GM19328 (cell line): ENCODE data around the gene NDUFA13.

Experiments
- ATAC-seq: cut with Tn5 transposase; IDR thresholded peaks from one replicate; pipeline ENCODE4 v1.9.1; 2021; ENCODE audit warnings: mild to moderate bottlenecking, moderate library complexity; ENCODE audit not compliant: unreplicated experiment

Gene NDUFA13

DNA sequence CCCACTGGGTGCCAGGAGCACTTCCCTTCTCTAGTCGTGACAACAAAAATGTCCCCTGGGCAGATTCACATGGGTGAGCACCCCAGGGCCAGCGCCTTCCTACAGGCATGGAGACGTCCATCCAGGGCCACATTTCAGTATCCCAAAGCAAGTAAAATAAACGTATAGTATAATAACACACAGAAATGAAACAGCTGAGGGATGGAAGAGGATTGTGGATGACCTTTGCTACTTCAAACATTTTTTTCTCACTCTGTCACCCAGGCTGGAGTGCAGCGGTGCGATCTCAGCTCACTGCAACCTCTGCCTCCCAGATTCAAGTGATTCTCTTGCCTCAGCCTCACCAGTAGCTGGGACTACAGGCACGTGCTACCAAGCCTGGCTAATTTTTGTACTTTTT lies 50.3 kb downstream of the NDUFA13 start:
- no peak for ATAC-seq

DNA sequence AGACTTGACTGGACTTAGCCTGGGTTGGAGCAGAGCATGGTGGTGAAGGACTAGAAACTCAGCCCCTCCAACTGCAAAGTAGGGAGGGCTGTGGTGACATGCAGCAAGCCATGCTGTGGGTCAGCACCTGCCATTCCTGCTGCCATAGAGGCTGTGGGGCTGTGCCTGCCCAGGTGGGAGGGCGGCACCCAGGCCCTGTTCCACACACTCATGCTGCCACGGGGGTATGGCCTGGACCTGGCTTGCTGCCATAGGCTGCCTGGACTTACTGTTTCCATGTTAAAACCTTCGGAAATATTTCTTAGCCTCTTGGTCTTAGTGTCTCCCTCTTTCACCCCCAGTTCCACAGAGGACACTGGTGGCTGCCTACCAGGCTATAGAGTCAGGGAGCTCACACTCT lies 51.4 kb downstream of the NDUFA13 start:
- no peak for ATAC-seq

DNA sequence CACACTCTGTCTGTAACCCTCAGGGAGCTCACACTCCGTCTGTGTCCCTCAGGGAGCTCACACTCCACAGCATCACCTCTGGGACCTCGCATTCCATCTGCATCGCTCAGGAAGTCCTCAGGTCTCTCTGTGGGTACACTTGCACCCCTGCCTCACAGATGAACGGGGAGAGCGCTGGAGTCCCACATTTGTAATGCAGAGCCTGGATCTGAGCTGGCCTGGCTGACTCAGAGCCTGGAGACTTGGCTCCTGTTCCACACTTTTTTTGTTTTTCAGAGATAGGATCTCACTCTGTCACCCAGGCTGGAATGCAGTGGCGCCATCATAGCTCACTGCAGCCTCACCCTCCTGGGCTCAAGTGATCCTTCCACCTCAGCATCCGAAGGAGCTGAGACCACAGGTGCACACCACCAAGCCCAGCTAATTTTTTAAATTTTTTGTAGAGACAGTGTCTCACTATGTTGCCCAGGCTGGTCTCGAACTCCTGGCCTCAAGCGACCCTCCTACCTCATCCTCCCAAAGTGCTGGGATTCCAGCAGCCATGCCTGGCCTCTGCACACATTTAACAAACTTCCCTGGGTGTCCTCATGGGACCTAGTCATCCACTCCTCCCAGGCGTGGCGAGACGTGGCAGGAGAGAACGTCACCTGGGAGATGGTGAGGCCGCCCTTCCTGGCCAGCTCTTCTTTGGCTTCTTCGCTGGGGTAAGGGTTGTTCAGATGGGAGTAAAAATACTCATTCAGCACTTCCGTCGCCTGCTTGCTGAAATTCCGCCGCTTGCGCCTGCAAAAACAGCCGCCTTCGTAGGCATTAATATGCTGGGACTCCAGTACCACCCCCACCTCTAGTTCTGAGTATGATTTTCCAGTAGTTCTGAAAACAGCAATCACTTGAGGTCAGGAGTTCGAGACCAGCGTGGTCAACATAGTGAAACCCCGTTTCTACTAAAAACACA lies 53.1 kb downstream of the NDUFA13 start:
- no peak for ATAC-seq

DNA sequence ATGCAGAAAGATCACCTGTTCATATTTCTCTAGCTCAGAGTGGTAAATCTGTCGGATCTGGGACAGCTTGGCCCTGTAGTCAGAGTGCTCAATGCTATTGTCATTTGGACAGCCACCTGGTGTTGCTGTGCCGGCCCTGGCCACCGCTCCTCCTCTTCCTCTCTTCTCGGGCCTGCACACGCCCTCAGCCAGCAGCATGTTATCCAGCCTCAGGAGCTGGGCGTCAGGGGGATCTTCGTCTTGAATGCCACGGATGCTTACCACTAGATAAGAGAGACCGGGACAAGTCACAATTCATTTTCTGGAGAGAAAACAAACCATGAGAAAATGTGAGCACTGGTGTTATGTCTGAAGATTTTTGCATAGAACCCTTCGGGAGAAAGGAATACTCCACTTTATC lies 54.5 kb downstream of the NDUFA13 start:
- no peak for ATAC-seq

DNA sequence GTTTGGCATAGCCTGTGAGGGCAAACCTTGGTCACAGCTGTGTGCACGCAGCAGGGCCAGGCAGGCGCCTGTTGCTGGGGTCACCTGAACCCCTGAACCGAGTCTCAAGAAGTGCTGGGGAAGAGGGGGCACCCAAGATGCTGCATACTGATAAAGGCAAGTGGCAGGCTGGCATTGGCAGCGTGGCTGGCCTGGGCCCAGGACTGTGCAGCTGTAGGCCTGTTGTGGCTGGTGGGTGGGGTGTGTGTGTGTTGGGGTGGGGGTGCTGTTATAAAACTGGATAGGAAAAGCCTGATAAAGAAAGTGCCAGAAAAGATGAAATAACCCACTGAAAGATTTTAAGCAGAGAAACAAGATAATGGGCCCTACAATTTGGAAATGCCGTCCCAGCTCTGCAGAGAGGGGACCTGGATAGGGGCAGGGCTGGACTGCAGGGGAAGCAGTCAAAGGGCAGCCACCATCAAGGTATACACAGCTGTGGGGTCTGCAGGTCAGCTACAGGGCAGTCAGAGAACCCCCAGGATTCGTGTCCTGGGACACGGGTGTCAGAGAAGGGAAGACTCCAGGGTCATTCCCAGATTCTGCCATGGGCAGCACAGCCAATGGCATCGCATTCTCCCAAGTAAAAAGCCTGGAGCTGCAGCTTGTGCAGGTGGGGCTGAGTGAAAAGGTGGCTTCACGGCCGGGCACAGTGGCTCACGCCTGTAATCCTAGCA lies 55.2 kb downstream of the NDUFA13 start:
- ATAC-seq = no peak

DNA sequence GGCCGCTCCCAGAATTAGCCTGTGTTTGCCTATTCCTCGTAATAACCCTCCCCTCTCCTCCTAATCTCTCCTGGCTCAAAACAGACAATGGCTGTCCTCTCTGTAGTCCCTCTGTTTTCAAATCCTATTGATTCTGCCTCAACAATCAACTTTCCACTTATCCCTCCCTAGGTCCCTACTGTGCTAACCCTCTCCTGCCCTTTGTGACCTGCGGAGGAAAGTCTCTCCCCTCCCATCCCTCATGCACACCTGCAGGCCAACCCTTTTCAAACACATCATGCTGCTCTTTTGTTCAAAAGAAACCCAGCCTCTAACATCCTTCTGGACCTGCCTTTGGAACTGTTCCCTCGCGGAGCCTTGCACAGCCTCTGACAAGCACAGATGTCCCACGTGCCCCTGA lies 59.4 kb downstream of the NDUFA13 start:
- no peak for ATAC-seq
